Esophagus (tissue), 2 donors: ENCODE results near the gene BAG3. TPM values are rescaled to one million over a fixed set of nuclear protein-coding genes. Genes with fewer than 3 reads are reported as not detected.
A peak's percentile ranks its signal among the peaks of the same experiment; 100 is the strongest.

Experiments
- H3K27ac ChIP-seq, 2 donors: one replicate each; pipeline ENCODE4 v1.5.1; 2013; ENCODE audit warnings: low read depth in 2 of 2, mild to moderate bottlenecking in 2 of 2, inconsistent platforms in 1 of 2, low read length in 1 of 2, moderate library complexity in 1 of 2
- H3K27me3 ChIP-seq, 2 donors: one replicate each; pipeline ENCODE4 v1.6.1; 2013; ENCODE audit warnings: low read length in 2 of 2, control low read depth in 1 of 2, mild to moderate bottlenecking in 1 of 2; ENCODE audit not compliant: insufficient read depth in 2 of 2, control insufficient read depth in 1 of 2
- H3K36me3 ChIP-seq, 2 donors: one replicate each; pipeline ENCODE4 v1.6.1; 2013; ENCODE audit warnings: low read length in 1 of 2; ENCODE audit not compliant: control insufficient read depth in 2 of 2, insufficient read depth in 2 of 2
- H3K4me1 ChIP-seq, 2 donors: one replicate each; pipeline ENCODE4 v1.6.1; 2013; ENCODE audit warnings: low read length in 1 of 2; ENCODE audit not compliant: control insufficient read depth in 2 of 2, insufficient read depth in 2 of 2
- H3K4me3 ChIP-seq, 2 donors: one replicate each; pipeline ENCODE4 v1.5.1; 2013; ENCODE audit warnings: low read length in 2 of 2, mild to moderate bottlenecking in 2 of 2, low read depth in 1 of 2, moderate library complexity in 1 of 2
- H3K9me3 ChIP-seq, 2 donors: one replicate each; pipeline ENCODE4 v1.6.1; 2013; ENCODE audit warnings: mild to moderate bottlenecking in 2 of 2, low read depth in 1 of 2, low read length in 1 of 2, moderate library complexity in 1 of 2; ENCODE audit not compliant: control insufficient read depth in 2 of 2, insufficient read depth in 1 of 2
- WGBS, 2 donors: extraction: QIAGEN DNeasy Blood & Tissue Kit; methylation state at CpG; one replicate each; pipeline ENCODE4 v1.1.7; 2013; 5-methylcytosine and 5-hydroxymethylcytosine counted together
- polyA plus RNA-seq, 2 donors: library from polyadenylated mRNA; stranded (reverse); fragments of 200-250 nt; gene quantifications; one replicate each; pipeline ENCODE4 v1.2.3, GENCODE V29; 2013
- donor health status: healthy with polysubstance abuse.
- donor health status: Bipolar disorder and iron deficiency.

Gene BAG3
- polyA plus RNA-seq, 2 donors, result 39.4 to 57.2 TPM

DNA sequence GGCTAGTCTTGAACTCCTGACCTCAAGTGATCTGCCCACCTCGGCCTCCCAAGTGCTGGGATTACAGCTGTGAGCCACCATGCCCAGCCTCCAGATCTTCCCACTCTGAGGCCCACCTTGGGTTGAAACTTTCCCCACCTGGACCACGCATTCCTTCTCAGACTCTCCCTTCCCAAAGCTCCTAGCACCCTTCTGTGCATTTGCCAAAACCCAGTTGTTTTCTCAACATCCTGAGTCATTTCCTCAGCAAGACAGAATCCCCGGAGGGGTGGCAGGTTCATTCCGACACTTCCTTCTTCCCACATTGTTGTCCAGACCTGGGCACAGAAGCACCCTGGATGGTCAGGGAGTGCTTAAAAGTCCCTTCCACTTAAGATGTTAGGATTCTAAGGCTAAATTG is 28.9 kb downstream of the BAG3 start:
- WGBS, 2 donors, result 38 to 55% methylated on average over 4 of the region's 4 CpGs
- H3K27me3 ChIP-seq, result no peaks in the 10 kb centered on the region
- H3K9me3 ChIP-seq, result no peaks in the 10 kb centered on the region
- peak overlapping the region; percentile 94 for H3K27ac ChIP-seq
- peaks cover 8 to 13% of the 10 kb centered on the region in 2 donors for H3K4me1 ChIP-seq
- H3K36me3 ChIP-seq, result peaks cover 0 to 21% of the 10 kb centered on the region in 2 donors
- H3K4me3 ChIP-seq, result no peak overlapping the region

DNA sequence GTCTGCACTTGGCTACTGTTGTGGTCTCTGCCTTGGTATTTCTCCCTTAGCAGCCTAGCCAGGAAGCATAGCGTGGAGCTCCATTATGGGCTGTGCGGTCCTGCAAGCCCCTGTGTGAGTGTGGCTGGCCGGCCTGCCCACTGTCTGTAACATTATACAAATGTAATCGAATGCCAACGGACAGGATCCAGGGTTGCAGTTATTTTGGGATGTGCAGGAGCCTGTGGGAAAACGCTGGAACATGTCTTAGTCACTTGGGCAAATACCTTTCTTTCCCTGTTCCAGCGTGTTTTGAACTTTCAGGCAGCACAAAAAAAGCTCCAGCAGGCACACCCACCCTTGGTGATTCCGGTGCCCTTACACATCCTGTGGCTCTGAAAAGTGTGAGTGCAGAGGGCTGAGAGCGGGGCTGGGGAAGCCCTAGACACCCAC is 29.5 kb downstream of the BAG3 start:
- Histone ChIP-seq H3K9me3 (no peaks in the 10 kb centered on the region), H3K4me1 (peaks cover 8 to 13% of the 10 kb centered on the region in 2 donors), H3K4me3 (no peak overlapping the region), H3K36me3 (peaks cover 0 to 19% of the 10 kb centered on the region in 2 donors), H3K27me3 (no peaks in the 10 kb centered on the region), H3K27ac (peak overlapping the region; percentile 94)
- WGBS, 2 donors, result 26 to 55% methylated on average over 9 of the region's 9 CpGs

- H3K36me3 ChIP-seq, result no peaks in the 10 kb centered on the region
- H3K27ac ChIP-seq, result peak overlapping the region in 1 of 2 donors; percentile 63
- peak overlapping the region in 1 of 2 donors; percentile 32 for H3K4me3 ChIP-seq
- no peaks in the 10 kb centered on the region for H3K9me3 ChIP-seq
- no peaks in the 10 kb centered on the region for H3K27me3 ChIP-seq
- H3K4me1 ChIP-seq, result peaks cover 0 to 5% of the 10 kb centered on the region in 2 donors
- WGBS, 2 donors, result 24% methylated on average over 24 of the region's 24 CpGs
Observed at GRCh38 chr10:119686465-119687191, 35.4 kb downstream of the BAG3 start.

- no peak overlapping the region for H3K4me3 ChIP-seq
Observed at GRCh38 chr10:119687192-119688032, 36.2 kb downstream of the BAG3 start.

DNA sequence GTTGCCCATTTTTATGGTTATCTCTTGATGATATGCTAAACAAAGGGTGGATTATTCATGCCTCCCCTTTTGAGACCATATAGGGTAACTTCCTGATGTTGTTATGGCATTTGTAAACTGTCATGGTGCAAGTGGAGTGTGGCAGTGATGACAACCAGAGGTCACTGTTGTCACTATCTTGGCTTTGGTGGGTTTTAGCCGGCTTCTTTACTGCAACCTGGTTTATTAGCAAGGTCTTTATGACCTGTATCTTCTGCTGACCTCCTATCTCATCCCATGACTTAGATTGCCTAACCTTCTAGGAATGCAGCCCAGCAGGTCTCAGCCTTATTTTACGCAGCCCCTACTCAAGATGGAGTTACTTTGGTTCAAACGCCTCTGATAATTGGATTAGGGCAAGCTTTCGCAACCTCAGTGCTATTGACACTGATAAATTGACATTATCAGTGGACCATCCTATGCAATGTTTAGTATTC is 36.9 kb downstream of the BAG3 start:
- Histone ChIP-seq H3K36me3 (no peaks in the 10 kb centered on the region), H3K27me3 (no peaks in the 10 kb centered on the region), H3K4me1 (peaks cover 0 to 3% of the 10 kb centered on the region in 2 donors), H3K9me3 (no peaks in the 10 kb centered on the region), H3K27ac (no peak overlapping the region), H3K4me3 (no peak overlapping the region)
- 77 to 81% methylated on average over 4 of the region's 4 CpGs for WGBS, 2 donors

More at GRCh38 chr10:119687192-119688032, 36.2 kb downstream of the BAG3 start:
- Histone ChIP-seq H3K27me3 (no peaks in the 10 kb centered on the region), H3K36me3 (no peaks in the 10 kb centered on the region), H3K4me1 (peaks cover 0 to 3% of the 10 kb centered on the region in 2 donors), H3K9me3 (no peaks in the 10 kb centered on the region), H3K27ac (peak overlapping the region in 1 of 2 donors; percentile 63)
- WGBS, 2 donors, result 67 to 69% methylated on average over 10 of the region's 10 CpGs

DNA sequence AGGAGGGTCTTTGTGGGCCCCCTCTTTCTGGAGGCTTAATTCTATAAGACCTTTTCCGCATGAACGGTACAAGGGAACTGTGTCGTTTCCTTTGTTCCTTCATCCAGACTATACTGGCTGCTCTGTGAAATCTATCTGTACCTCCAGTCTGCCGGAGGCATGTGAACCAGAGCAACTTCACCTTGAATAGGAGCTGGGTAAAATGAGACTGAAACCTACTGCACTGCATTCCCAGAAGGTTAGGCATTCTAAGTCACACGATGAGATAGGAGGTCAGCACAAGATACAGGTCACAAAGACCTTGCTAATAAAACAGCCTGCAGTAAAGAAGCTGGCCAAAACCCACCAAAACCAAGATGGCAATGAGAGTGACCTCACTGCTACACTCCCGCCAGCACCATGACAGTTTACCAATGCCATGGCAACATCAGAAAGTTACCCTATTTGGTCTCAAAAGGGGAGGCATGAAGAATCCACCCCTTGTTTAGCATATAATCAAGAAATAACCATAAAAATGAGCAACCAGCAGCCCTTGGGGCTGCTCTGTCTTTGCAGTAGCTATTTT is 37.9 kb downstream of the BAG3 start:
- Histone ChIP-seq H3K27ac (no peak overlapping the region), H3K36me3 (no peaks in the 10 kb centered on the region), H3K9me3 (no peaks in the 10 kb centered on the region), H3K27me3 (no peaks in the 10 kb centered on the region), H3K4me1 (no peaks in the 10 kb centered on the region), H3K4me3 (no peak overlapping the region)
- 87 to 90% methylated on average over 6 of the region's 6 CpGs for WGBS, 2 donors

- Histone ChIP-seq H3K27me3 (no peaks in the 10 kb centered on the region), H3K9me3 (no peaks in the 10 kb centered on the region), H3K4me3 (no peak overlapping the region), H3K27ac (no peak overlapping the region), H3K4me1 (no peaks in the 10 kb centered on the region), H3K36me3 (no peaks in the 10 kb centered on the region)
- WGBS, 2 donors, result 92 to 96% methylated on average over 3 of the region's 3 CpGs
Observed at GRCh38 chr10:119691726-119692125, 40.5 kb downstream of the BAG3 start.

DNA sequence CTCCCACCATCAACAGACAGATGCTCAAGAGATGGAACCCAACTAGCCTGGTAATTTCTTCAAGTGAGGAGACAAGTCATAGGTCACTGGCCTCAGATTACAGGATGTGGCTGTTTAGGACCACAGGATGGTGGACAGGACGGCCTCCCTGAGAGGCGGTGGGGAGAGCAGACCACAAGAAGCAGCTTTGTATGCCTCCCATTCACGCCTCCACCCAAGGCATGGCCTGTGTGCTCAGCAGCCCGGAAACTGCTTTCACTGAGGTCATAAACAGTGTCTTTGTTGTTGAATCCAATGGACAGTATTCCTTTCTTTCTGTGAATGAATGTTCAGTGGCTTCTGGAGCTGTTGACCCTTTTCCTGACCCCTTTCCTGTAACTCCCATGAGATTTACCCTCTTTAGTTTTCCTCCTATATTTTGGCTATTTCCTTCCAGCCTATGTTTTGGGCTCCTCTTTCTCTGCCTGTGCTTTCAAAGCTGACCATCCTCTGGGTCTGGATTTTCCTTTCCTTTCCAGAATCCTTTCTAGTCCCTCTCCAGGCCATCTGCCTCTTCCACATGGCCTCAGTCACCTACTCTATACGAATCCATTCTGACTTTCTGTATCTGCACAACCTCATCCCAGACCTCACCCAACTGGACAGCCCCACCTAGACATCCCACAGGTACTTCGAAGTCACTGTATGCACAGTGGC is 42.2 kb downstream of the BAG3 start:
- no peaks in the 10 kb centered on the region for H3K36me3 ChIP-seq
- H3K27me3 ChIP-seq, result no peaks in the 10 kb centered on the region
- H3K4me3 ChIP-seq, result no peak overlapping the region
- H3K4me1 ChIP-seq, result no peaks in the 10 kb centered on the region
- no peaks in the 10 kb centered on the region for H3K9me3 ChIP-seq
- WGBS, 2 donors, result 79 to 80% methylated on average over 6 of the region's 6 CpGs
- no peak overlapping the region for H3K27ac ChIP-seq

DNA sequence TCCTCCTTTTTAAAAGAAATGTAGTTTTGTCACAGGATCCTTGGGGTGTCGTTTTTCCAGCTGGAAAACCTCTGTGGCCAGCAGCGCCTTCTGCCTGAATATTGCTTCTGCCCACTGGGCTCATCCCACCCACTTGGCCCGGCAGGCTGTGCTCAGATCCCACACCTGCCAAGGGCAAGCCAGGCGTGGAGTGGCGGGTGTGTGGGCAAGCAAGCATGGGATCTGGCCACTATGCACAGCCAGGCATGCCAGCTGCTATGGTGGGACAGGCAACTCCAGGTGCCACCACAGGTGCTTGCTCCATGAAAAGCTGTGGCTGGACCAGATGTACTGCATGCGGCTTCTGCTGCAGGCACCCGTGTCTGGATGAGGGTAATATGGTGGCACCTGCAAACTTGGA is 43.4 kb downstream of the BAG3 start:
- H3K36me3 ChIP-seq, result no peaks in the 10 kb centered on the region
- no peaks in the 10 kb centered on the region for H3K4me1 ChIP-seq
- H3K9me3 ChIP-seq, result no peaks in the 10 kb centered on the region
- 83 to 91% methylated on average over 7 of the region's 7 CpGs for WGBS, 2 donors
- H3K4me3 ChIP-seq, result no peak overlapping the region
- no peak overlapping the region for H3K27ac ChIP-seq
- no peaks in the 10 kb centered on the region for H3K27me3 ChIP-seq
